Dendritic cell treated with granulocyte-macrophage colony-stimulating factor and Interleukin-4, amounts not matched to agents 40 ng/mL and 50 ng/mL, for 4 days (primary cell): Measurements from ENCODE around the gene ZNF518B.
A peak's percentile ranks its signal among the peaks of the same experiment; 100 is the strongest.

ENCODE experiments used
- H3K27ac Mint-ChIP-seq: one replicate; pipeline ENCODE4 v1.8.0; 2022; ENCODE audit warnings: mild to moderate bottlenecking, mixed read lengths
- H3K27me3 Mint-ChIP-seq: one replicate; pipeline ENCODE4 v1.8.0; 2022; ENCODE audit warnings: mild to moderate bottlenecking, mixed read lengths
- H3K36me3 Mint-ChIP-seq: one replicate; pipeline ENCODE4 v1.8.0; 2022; ENCODE audit warnings: low read depth, mixed read lengths
- H3K4me1 Mint-ChIP-seq: one replicate; pipeline ENCODE4 v1.8.0; 2022; ENCODE audit warnings: low read depth, mixed read lengths
- H3K4me3 Mint-ChIP-seq: one replicate; pipeline ENCODE4 v1.8.0; 2022; ENCODE audit warnings: mild to moderate bottlenecking, moderate library complexity, mixed read lengths
- H3K9me3 Mint-ChIP-seq: one replicate; pipeline ENCODE4 v1.8.0; 2022; ENCODE audit warnings: mixed read lengths
- intact Hi-C: fragments of 100-400 bp; cut with micrococcal nuclease; formaldehyde crosslinking; loops from one replicate; pipeline ENCODE4 v1.15.0; 2022

ZNF518B gene

GRCh38 chr4:10457255-10457801 lies at the start of gene ZNF518B:
TSS of gene ZNF518B (minus strand) at chr4:10457426. CDS start at chr4:10446328, 11,098 bp downstream.
- Mint-ChIP-seq H3K27ac (peak within 1 kb of the TSS; percentile 73), H3K36me3 (peaks cover 36% of the 10 kb centered on the region), H3K9me3 (peaks cover 21% of the 10 kb centered on the region), H3K27me3 (peaks cover 53% of the 10 kb centered on the region), H3K4me3 (peak within 1 kb of the TSS; percentile 74), H3K4me1 (peaks cover 31% of the 10 kb centered on the region)
- intact Hi-C loops = no loop called here

- intact Hi-C loops = no loop called here
- no peak overlapping the region for H3K27ac Mint-ChIP-seq
- no peaks in the 10 kb centered on the region for H3K27me3 Mint-ChIP-seq
- H3K9me3 Mint-ChIP-seq = peaks cover 18% of the 10 kb centered on the region
- no peaks in the 10 kb centered on the region for H3K36me3 Mint-ChIP-seq
- no peak overlapping the region for H3K4me3 Mint-ChIP-seq
- no peaks in the 10 kb centered on the region for H3K4me1 Mint-ChIP-seq
Measured at GRCh38 chr4:10506077-10506476, 48.9 kb upstream of the ZNF518B start.

- no peak overlapping the region for H3K4me3 Mint-ChIP-seq
- no peaks in the 10 kb centered on the region for H3K36me3 Mint-ChIP-seq
- no peaks in the 10 kb centered on the region for H3K4me1 Mint-ChIP-seq
- intact Hi-C loops = no loop called here
- H3K27me3 Mint-ChIP-seq = no peaks in the 10 kb centered on the region
- H3K27ac Mint-ChIP-seq = no peak overlapping the region
- peaks cover 18% of the 10 kb centered on the region for H3K9me3 Mint-ChIP-seq
Measured at GRCh38 chr4:10504570-10505179, 47.4 kb upstream of the ZNF518B start.

GRCh38 chr4:10502717-10503116 lies 45.5 kb upstream of the ZNF518B start:
- H3K9me3 Mint-ChIP-seq = peaks cover 18% of the 10 kb centered on the region
- H3K4me1 Mint-ChIP-seq = no peaks in the 10 kb centered on the region
- no peaks in the 10 kb centered on the region for H3K27me3 Mint-ChIP-seq
- no peak overlapping the region for H3K27ac Mint-ChIP-seq
- intact Hi-C loops = no loop called here
- H3K36me3 Mint-ChIP-seq = no peaks in the 10 kb centered on the region
- H3K4me3 Mint-ChIP-seq = no peak overlapping the region

- intact Hi-C loops = no loop called here
- no peaks in the 10 kb centered on the region for H3K4me1 Mint-ChIP-seq
- no peak overlapping the region for H3K27ac Mint-ChIP-seq
- no peak overlapping the region for H3K4me3 Mint-ChIP-seq
- no peaks in the 10 kb centered on the region for H3K27me3 Mint-ChIP-seq
- H3K36me3 Mint-ChIP-seq = no peaks in the 10 kb centered on the region
- H3K9me3 Mint-ChIP-seq = peaks cover 11% of the 10 kb centered on the region
Measured at GRCh38 chr4:10500776-10501175, 43.5 kb upstream of the ZNF518B start.

GRCh38 chr4:10496200-10496599 lies 39.0 kb upstream of the ZNF518B start:
- intact Hi-C loops = no loop called here
- H3K27ac Mint-ChIP-seq = no peak overlapping the region
- H3K4me1 Mint-ChIP-seq = no peaks in the 10 kb centered on the region
- H3K36me3 Mint-ChIP-seq = no peaks in the 10 kb centered on the region
- no peaks in the 10 kb centered on the region for H3K9me3 Mint-ChIP-seq
- H3K27me3 Mint-ChIP-seq = no peaks in the 10 kb centered on the region
- no peak overlapping the region for H3K4me3 Mint-ChIP-seq

- no peaks in the 10 kb centered on the region for H3K36me3 Mint-ChIP-seq
- no peaks in the 10 kb centered on the region for H3K9me3 Mint-ChIP-seq
- no peak overlapping the region for H3K27ac Mint-ChIP-seq
- H3K4me1 Mint-ChIP-seq = no peaks in the 10 kb centered on the region
- no peak overlapping the region for H3K4me3 Mint-ChIP-seq
- intact Hi-C loops = no loop called here
- H3K27me3 Mint-ChIP-seq = no peaks in the 10 kb centered on the region
Measured at GRCh38 chr4:10495651-10496050, 38.4 kb upstream of the ZNF518B start.

- peaks cover 1% of the 10 kb centered on the region for H3K27me3 Mint-ChIP-seq
- intact Hi-C loops = no loop called here
- no peak overlapping the region for H3K27ac Mint-ChIP-seq
- no peaks in the 10 kb centered on the region for H3K4me1 Mint-ChIP-seq
- H3K36me3 Mint-ChIP-seq = no peaks in the 10 kb centered on the region
- no peak overlapping the region for H3K4me3 Mint-ChIP-seq
- no peaks in the 10 kb centered on the region for H3K9me3 Mint-ChIP-seq
Measured at GRCh38 chr4:10492464-10492863, 35.2 kb upstream of the ZNF518B start.

GRCh38 chr4:10491401-10491800 lies 34.2 kb upstream of the ZNF518B start:
- H3K9me3 Mint-ChIP-seq = no peaks in the 10 kb centered on the region
- no peak overlapping the region for H3K27ac Mint-ChIP-seq
- H3K36me3 Mint-ChIP-seq = no peaks in the 10 kb centered on the region
- H3K4me3 Mint-ChIP-seq = no peak overlapping the region
- H3K27me3 Mint-ChIP-seq = peaks cover 1% of the 10 kb centered on the region
- intact Hi-C loops = no loop called here
- H3K4me1 Mint-ChIP-seq = no peaks in the 10 kb centered on the region

GRCh38 chr4:10490996-10491395 lies 33.8 kb upstream of the ZNF518B start:
- H3K36me3 Mint-ChIP-seq = no peaks in the 10 kb centered on the region
- no peaks in the 10 kb centered on the region for H3K9me3 Mint-ChIP-seq
- H3K27me3 Mint-ChIP-seq = peaks cover 1% of the 10 kb centered on the region
- intact Hi-C loops = no loop called here
- H3K27ac Mint-ChIP-seq = no peak overlapping the region
- H3K4me1 Mint-ChIP-seq = no peaks in the 10 kb centered on the region
- no peak overlapping the region for H3K4me3 Mint-ChIP-seq

- Mint-ChIP-seq H3K4me1 (no peaks in the 10 kb centered on the region), H3K4me3 (no peak overlapping the region), H3K27ac (no peak overlapping the region), H3K27me3 (no peaks in the 10 kb centered on the region), H3K9me3 (no peaks in the 10 kb centered on the region), H3K36me3 (no peaks in the 10 kb centered on the region)
- intact Hi-C loops = no loop called here
Measured at GRCh38 chr4:10482913-10483312, 25.7 kb upstream of the ZNF518B start.

- Mint-ChIP-seq H3K9me3 (no peaks in the 10 kb centered on the region), H3K36me3 (no peaks in the 10 kb centered on the region), H3K4me1 (no peaks in the 10 kb centered on the region), H3K4me3 (no peak overlapping the region), H3K27me3 (peaks cover 1% of the 10 kb centered on the region), H3K27ac (no peak overlapping the region)
- intact Hi-C loops = no loop called here
Measured at GRCh38 chr4:10480616-10481015, 23.4 kb upstream of the ZNF518B start.

- intact Hi-C loops = no loop called here
- no peaks in the 10 kb centered on the region for H3K9me3 Mint-ChIP-seq
- no peak overlapping the region for H3K4me3 Mint-ChIP-seq
- no peak overlapping the region for H3K27ac Mint-ChIP-seq
- H3K27me3 Mint-ChIP-seq = peaks cover 1% of the 10 kb centered on the region
- H3K36me3 Mint-ChIP-seq = no peaks in the 10 kb centered on the region
- H3K4me1 Mint-ChIP-seq = no peaks in the 10 kb centered on the region
Measured at GRCh38 chr4:10478621-10479020, 21.4 kb upstream of the ZNF518B start.

- no peak overlapping the region for H3K27ac Mint-ChIP-seq
- no peak overlapping the region for H3K4me3 Mint-ChIP-seq
- no peaks in the 10 kb centered on the region for H3K9me3 Mint-ChIP-seq
- no peaks in the 10 kb centered on the region for H3K36me3 Mint-ChIP-seq
- intact Hi-C loops = no loop called here
- peaks cover 4% of the 10 kb centered on the region for H3K27me3 Mint-ChIP-seq
- H3K4me1 Mint-ChIP-seq = no peaks in the 10 kb centered on the region
Measured at GRCh38 chr4:10470505-10470904, 13.3 kb upstream of the ZNF518B start.

- no peak overlapping the region for H3K27ac Mint-ChIP-seq
- intact Hi-C loops = no loop called here
- H3K9me3 Mint-ChIP-seq = no peaks in the 10 kb centered on the region
- peaks cover 7% of the 10 kb centered on the region for H3K4me1 Mint-ChIP-seq
- H3K4me3 Mint-ChIP-seq = no peak overlapping the region
- no peaks in the 10 kb centered on the region for H3K36me3 Mint-ChIP-seq
- H3K27me3 Mint-ChIP-seq = peaks cover 36% of the 10 kb centered on the region
Measured at GRCh38 chr4:10466161-10466560, 8.9 kb upstream of the ZNF518B start.
